Measurements from ENCODE around the gene MAEL. TPM values are rescaled to one million over a fixed set of nuclear protein-coding genes. Genes with fewer than 3 reads are reported as not detected.

The MAEL gene
- total RNA-seq, 1 experiment from 2014 or later, result not detected

DNA sequence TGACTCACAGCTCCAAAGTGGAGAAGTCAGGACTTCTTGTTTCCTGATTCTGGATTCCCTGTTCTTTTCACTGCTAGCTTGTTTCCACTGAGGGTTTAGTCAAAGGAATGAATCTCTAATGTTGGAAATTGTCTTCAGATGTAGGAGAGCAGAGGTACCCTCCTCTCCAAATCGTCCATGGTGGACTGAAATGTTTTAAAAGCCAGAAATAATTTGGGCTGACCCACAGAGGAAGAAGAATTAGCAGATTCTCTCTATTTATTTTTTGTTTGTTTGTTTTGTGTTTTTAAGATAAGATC, 70.7 kb downstream of the MAEL start:
- H2AFZ ChIP-seq (ENCODE audit: low read depth, low read length, poor library complexity, severe bottlenecking), result no peak overlapping the region
- ChIA-PET POLR2A (interaction anchor here (1.0 to 1.7 kb wide), 2 partner anchors 149 to 161 kb away, joined by 3 to 6 read pairs; partner anchors contain the start of gene POU2F1), CTCF (interaction anchor here (0.8 to 8.4 kb wide), 16 partner anchors 19 to 1135 kb away, joined by 3 to 324 read pairs (median 5); partner anchors contain the start of genes POGK, POU2F1 and TADA1), RAD21 (ENCODE audit: low non-redundant PET in 1 of 2, low total read pairs in 2 of 2, uncharacterized antibody in 2 of 2, unreplicated experiment in 2 of 2) (interaction anchor here (0.8 to 4.5 kb wide), 3 partner anchors 64 to 150 kb away, joined by 4 to 69 read pairs (median 44); no protein-coding TSS in a partner anchor)
- no peaks in the 10 kb centered on the region for H3K9me3 ChIP-seq (ENCODE audit: control insufficient read depth in 1 of 2, insufficient read depth in 1 of 2, low read depth in 1 of 2, low read length in 2 of 2)
- H3K27ac ChIP-seq (ENCODE audit: low read depth, low read length), result no peak overlapping the region
- H3K9ac ChIP-seq (ENCODE audit: low read length), result no peak overlapping the region
- intact Hi-C loops (cut with micrococcal nuclease), result loop anchor here (1.0 to 5.0 kb wide), 3 partner anchors 149 to 1132 kb away; no protein-coding TSS in a partner anchor
- H3K9me2 ChIP-seq (ENCODE audit: insufficient read depth), result no peaks in the 10 kb centered on the region
- DNase-seq (ENCODE audit: low read depth, low spot score) (no peak), ATAC-seq (no peak)
- BruUV-seq (replicated peaks), result no TSS peak
- no peaks in the 10 kb centered on the region for H3K27me3 ChIP-seq (ENCODE audit: insufficient read depth, low read length)
- peaks cover 3 to 22% of the 10 kb centered on the region in 2 experiments; a peak in 3 of 4 replicates for H3K4me1 ChIP-seq (ENCODE audit: control insufficient read depth in 1 of 2, insufficient read depth in 2 of 2, low read length in 2 of 2)
- TF ChIP-seq TCF7L2 (IDR thresholded peaks at IDR 0.05; ENCODE audit: borderline replicate concordance, extremely low read depth, insufficient read depth, insufficient read length) (no peak), EZH2 (IDR thresholded peaks at IDR 0.05) (no peak), ZFX (IDR thresholded peaks at IDR 0.05) (no peak), CBX3 (IDR thresholded peaks at IDR 0.05; ENCODE audit: low read depth) (no peak), POLR2A (IDR thresholded peaks at IDR 0.05; ENCODE audit: borderline replicate concordance, extremely low read depth, insufficient read depth, insufficient read length) (no peak), YY1 (IDR thresholded peaks at IDR 0.05; ENCODE audit: extremely low read depth, insufficient replicate concordance, low read depth, low read length) (no peak), ELF1 (IDR thresholded peaks at IDR 0.05; ENCODE audit: borderline replicate concordance, low read depth) (no peak), SP1 (IDR thresholded peaks at IDR 0.05; ENCODE audit: low read depth) (no peak), CEBPB (IDR thresholded peaks at IDR 0.05; ENCODE audit: low read depth) (no peak), RAD21 (IDR thresholded peaks at IDR 0.05; ENCODE audit: low read depth) (no peak)
- TF ChIP-seq, protein P1, sequence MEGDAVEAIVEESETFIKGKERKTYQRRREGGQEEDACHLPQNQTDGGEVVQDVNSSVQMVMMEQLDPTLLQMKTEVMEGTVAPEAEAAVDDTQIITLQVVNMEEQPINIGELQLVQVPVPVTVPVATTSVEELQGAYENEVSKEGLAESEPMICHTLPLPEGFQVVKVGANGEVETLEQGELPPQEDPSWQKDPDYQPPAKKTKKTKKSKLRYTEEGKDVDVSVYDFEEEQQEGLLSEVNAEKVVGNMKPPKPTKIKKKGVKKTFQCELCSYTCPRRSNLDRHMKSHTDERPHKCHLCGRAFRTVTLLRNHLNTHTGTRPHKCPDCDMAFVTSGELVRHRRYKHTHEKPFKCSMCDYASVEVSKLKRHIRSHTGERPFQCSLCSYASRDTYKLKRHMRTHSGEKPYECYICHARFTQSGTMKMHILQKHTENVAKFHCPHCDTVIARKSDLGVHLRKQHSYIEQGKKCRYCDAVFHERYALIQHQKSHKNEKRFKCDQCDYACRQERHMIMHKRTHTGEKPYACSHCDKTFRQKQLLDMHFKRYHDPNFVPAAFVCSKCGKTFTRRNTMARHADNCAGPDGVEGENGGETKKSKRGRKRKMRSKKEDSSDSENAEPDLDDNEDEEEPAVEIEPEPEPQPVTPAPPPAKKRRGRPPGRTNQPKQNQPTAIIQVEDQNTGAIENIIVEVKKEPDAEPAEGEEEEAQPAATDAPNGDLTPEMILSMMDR (IDR thresholded peaks at IDR 0.05 in 2 of 3, conservative IDR thresholded peaks at IDR 0.05 in 1 of 3; ENCODE audit: borderline replicate concordance in 1 of 3, insufficient read depth in 1 of 3, low read depth in 2 of 3, low read length in 2 of 3), result no peak
- peak overlapping the region; percentile 62 for H3K4me2 ChIP-seq (ENCODE audit: low read length)
- H3K79me2 ChIP-seq (ENCODE audit: insufficient read depth, low read length), result no peaks in the 10 kb centered on the region
- H4K20me1 ChIP-seq (ENCODE audit: insufficient read depth), result no peaks in the 10 kb centered on the region
- peak overlapping the region in 1 of 2 experiments; percentile 31; a peak in 2 of 4 replicates for H3K4me3 ChIP-seq (replicated peaks in 1 of 2; ENCODE audit: low read depth in 1 of 2, low read length in 2 of 2)
- no peaks in the 10 kb centered on the region for H3K36me3 ChIP-seq (ENCODE audit: control insufficient read depth in 1 of 2, insufficient read depth in 2 of 2, low read length in 2 of 2)
